GM23338 (cell line): Measurements from ENCODE around the gene HPS6. TPM values are rescaled to one million over a fixed set of nuclear protein-coding genes. Genes with fewer than 3 reads are reported as not detected.

Source experiments
- ATAC-seq: fragments of 200-7000 bp; cut with Tn5 transposase; 3 replicates; pipeline ENCODE4 v1.9.1; 2020
- DNase-seq: peaks from one replicate; pipeline ENCODE4 v3.0.0-alpha.2; 2015; ENCODE audit warnings: low spot score
- H2AFZ ChIP-seq: fragments of 200-600 bp; sonication (generic); 2 replicates; pipeline ENCODE4 v1.8.0; 2016; ENCODE audit warnings: antibody characterized with exemption, mild to moderate bottlenecking, moderate library complexity
- H3F3A ChIP-seq: fragments of 200-600 bp; sonication (generic); replicated peaks from 2 replicates; pipeline ENCODE4 v1.8.0; 2017; ENCODE audit warnings: antibody characterized with exemption, mixed run types, low read depth
- H3K27ac ChIP-seq: fragments of 200-600 bp; sonication (generic); 2 replicates; pipeline ENCODE4 v1.6.1; 2016; ENCODE audit warnings: low read depth
- H3K27me3 ChIP-seq: fragments of 200-600 bp; sonication (generic); 2 replicates; pipeline ENCODE4 v1.8.0; 2016; ENCODE audit warnings: mild to moderate bottlenecking, mixed run types, moderate library complexity; ENCODE audit not compliant: insufficient read depth
- H3K36me3 ChIP-seq: fragments of 200-600 bp; sonication (generic); 2 replicates; pipeline ENCODE4 v1.8.0; 2016; ENCODE audit warnings: mild to moderate bottlenecking; ENCODE audit not compliant: insufficient read depth
- H3K4me1 ChIP-seq: fragments of 200-600 bp; sonication (generic); 2 replicates; pipeline ENCODE4 v1.8.0; 2016; ENCODE audit warnings: mild to moderate bottlenecking, moderate library complexity; ENCODE audit not compliant: insufficient read depth
- H3K4me2 ChIP-seq: fragments of 200-600 bp; sonication (generic); 2 replicates; pipeline ENCODE4 v1.7.1; 2017; ENCODE audit warnings: mixed run types
- H3K4me3 ChIP-seq: fragments of 200-600 bp; sonication (generic); 2 replicates; pipeline ENCODE4 v1.6.1; 2016; ENCODE audit warnings: mixed run types
- H3K79me2 ChIP-seq: fragments of 200-600 bp; sonication (generic); replicated peaks from 2 replicates; pipeline ENCODE4 v1.8.0; 2017; ENCODE audit warnings: mild to moderate bottlenecking; ENCODE audit not compliant: insufficient read depth
- H3K9me2 ChIP-seq: fragments of 200-600 bp; sonication (generic); 2 replicates; pipeline ENCODE4 v1.8.0; 2017; ENCODE audit not compliant: insufficient read depth
- H4K20me1 ChIP-seq: fragments of 200-600 bp; sonication (generic); replicated peaks from 2 replicates; pipeline ENCODE4 v1.8.0; 2017; ENCODE audit warnings: mild to moderate bottlenecking; ENCODE audit not compliant: insufficient read depth
- H3K27ac Mint-ChIP-seq: 2 replicates; pipeline ENCODE4 v1.8.0; 2020; ENCODE audit warnings: inconsistent platforms, mild to moderate bottlenecking, moderate library complexity, mixed read lengths
- H3K27me3 Mint-ChIP-seq: 3 replicates; pipeline ENCODE4 v1.8.0; 2022; ENCODE audit warnings: low read depth, mild to moderate bottlenecking, moderate library complexity, mixed read lengths, inconsistent platforms; ENCODE audit not compliant: insufficient read depth, poor library complexity
- H3K36me3 Mint-ChIP-seq: 3 replicates; pipeline ENCODE4 v1.8.0; 2021; ENCODE audit warnings: low read depth, mild to moderate bottlenecking, inconsistent platforms, moderate library complexity, mixed read lengths
- H3K4me1 Mint-ChIP-seq: 3 replicates; pipeline ENCODE4 v1.8.0; 2020; ENCODE audit warnings: mild to moderate bottlenecking, inconsistent platforms, mixed read lengths
- H3K4me3 Mint-ChIP-seq: 3 replicates; pipeline ENCODE4 v1.8.0; 2021; ENCODE audit warnings: moderate library complexity, mild to moderate bottlenecking, inconsistent platforms, mixed read lengths
- H3K9me3 Mint-ChIP-seq: 3 replicates; pipeline ENCODE4 v1.8.0; 2020; ENCODE audit warnings: moderate library complexity, mild to moderate bottlenecking, inconsistent platforms, mixed read lengths
- CREB1 ChIP-seq: fragments of 250-450 bp; sonication (Bioruptor Pico); IDR thresholded peaks from 2 replicates; pipeline ENCODE4 v1.5.0; 2020; ENCODE audit warnings: low read depth, mild to moderate bottlenecking, moderate library complexity
- CTCF ChIP-seq, 2 experiments: fragments of 200-600 bp in 1 of 2; sonication (generic) in 1 of 2; conservative IDR thresholded peaks; 2 replicates each; pipeline versions ENCODE4 v1.5.1 to v1.6.1; 2016 to 2017; ENCODE audit warnings: antibody characterized with exemption in 2 of 2, low read depth in 2 of 2, mild to moderate bottlenecking in 2 of 2, moderate library complexity in 1 of 2
- EZH2 ChIP-seq: fragments of 200-600 bp; sonication (generic); IDR thresholded peaks from one replicate; pipeline ENCODE4 v1.8.0; 2017; ENCODE audit warnings: antibody characterized with exemption, mild to moderate bottlenecking, low read depth; ENCODE audit not compliant: unreplicated experiment
- EZH2phosphoT487 ChIP-seq: fragments of 200-600 bp; sonication (generic); IDR thresholded peaks from one replicate; pipeline ENCODE4 v1.8.1; 2018; ENCODE audit warnings: antibody characterized with exemption; ENCODE audit not compliant: unreplicated experiment
- NANOG ChIP-seq: IDR thresholded peaks from 2 replicates; pipeline ENCODE4 v1.6.1; 2016; ENCODE audit warnings: antibody characterized with exemption, borderline replicate concordance
- REST ChIP-seq: IDR thresholded peaks from one replicate; pipeline ENCODE4 v1.6.1; 2018; ENCODE audit warnings: antibody characterized with exemption; ENCODE audit not compliant: unreplicated experiment
- ZNF114 ChIP-seq: fragments of 250-450 bp; sonication (Bioruptor Pico); IDR thresholded peaks from 2 replicates; pipeline ENCODE4 v1.5.0; 2020; ENCODE audit warnings: mild to moderate bottlenecking, moderate library complexity
- ZNF331 ChIP-seq: fragments of 250-450 bp; sonication (Bioruptor Pico); IDR thresholded peaks from 2 replicates; pipeline ENCODE4 v1.5.0; 2020; ENCODE audit warnings: low read depth, mild to moderate bottlenecking, moderate library complexity
- ZNF462 ChIP-seq: fragments of 250-450 bp; sonication (Bioruptor Pico); IDR thresholded peaks from 2 replicates; pipeline ENCODE4 v1.5.0; 2020; ENCODE audit warnings: mild to moderate bottlenecking, moderate library complexity
- polyA plus RNA-seq: library from polyadenylated mRNA; unstranded; fragments of >200 nt; fragmentation: Nextera tagmentation; extraction: Ambion mirVana; gene quantifications from 2 replicates; pipeline ENCODE4 v1.2.1, GENCODE V29; 2016
- total RNA-seq: library from RNA; depleted of rRNA; stranded (reverse); fragments of >200 nt; shearing (Covaris generic); gene quantifications from 2 replicates; pipeline ENCODE4 v1.2.3, GENCODE V29; 2014
- TF ChIP-seq, protein P1 (sequence below): IDR thresholded peaks from 2 replicates; pipeline ENCODE4 v1.6.1; 2016; ENCODE audit warnings: antibody characterized with exemption

HPS6 gene
- total and polyA plus RNA-seq, 2 experiments from 2014 or later, result 4.2 to 28.7 TPM

DNA sequence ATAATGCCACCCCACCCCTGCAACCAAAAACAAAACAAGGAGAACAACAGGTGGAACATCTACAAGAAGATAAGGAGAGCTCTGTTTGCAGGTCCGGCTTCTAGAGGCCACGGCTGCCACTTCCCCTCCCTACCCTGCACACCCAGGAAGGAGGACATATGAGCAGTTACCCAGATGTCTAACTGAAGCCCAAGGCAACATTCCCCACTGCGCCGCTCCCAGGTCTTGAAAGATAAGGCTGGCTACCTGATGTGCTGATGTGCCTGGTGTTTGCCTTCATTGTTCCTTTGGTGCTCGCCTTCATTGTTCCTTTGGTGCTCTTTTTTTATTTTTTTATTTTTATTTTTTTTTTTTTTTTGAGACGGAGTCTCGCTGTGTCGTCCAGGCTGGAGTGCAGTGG is 21.0 kb downstream of the HPS6 start:
- no peak overlapping the region for H3K4me2 ChIP-seq
- no peaks in the 10 kb centered on the region for H3K36me3 ChIP-seq
- TF ChIP-seq ZNF462, result no peak
- no peak for TF ChIP-seq REST
- TF ChIP-seq, protein P1, sequence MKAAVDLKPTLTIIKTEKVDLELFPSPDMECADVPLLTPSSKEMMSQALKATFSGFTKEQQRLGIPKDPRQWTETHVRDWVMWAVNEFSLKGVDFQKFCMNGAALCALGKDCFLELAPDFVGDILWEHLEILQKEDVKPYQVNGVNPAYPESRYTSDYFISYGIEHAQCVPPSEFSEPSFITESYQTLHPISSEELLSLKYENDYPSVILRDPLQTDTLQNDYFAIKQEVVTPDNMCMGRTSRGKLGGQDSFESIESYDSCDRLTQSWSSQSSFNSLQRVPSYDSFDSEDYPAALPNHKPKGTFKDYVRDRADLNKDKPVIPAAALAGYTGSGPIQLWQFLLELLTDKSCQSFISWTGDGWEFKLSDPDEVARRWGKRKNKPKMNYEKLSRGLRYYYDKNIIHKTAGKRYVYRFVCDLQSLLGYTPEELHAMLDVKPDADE, result no peak
- no peak for TF ChIP-seq ZNF331 (CRISPR knock-in tag)
- TF ChIP-seq CREB1 (CRISPR knock-in tag), result no peak
- TF ChIP-seq EZH2, result no peak
- TF ChIP-seq EZH2phosphoT487, result no peak
- TF ChIP-seq NANOG, result no peak
- TF ChIP-seq ZNF114 (CRISPR knock-in tag), result no peak
- TF ChIP-seq CTCF (conservative IDR thresholded peaks at IDR 0.05; ENCODE audit: low read depth in 2 of 2), result no peak
- H3K27me3 ChIP-seq, result no peaks in the 10 kb centered on the region
- no peaks in the 10 kb centered on the region for H3K9me3 Mint-ChIP-seq
- peaks cover 3% of the 10 kb centered on the region for H3K27me3 Mint-ChIP-seq
- H3K4me1 ChIP-seq, result no peaks in the 10 kb centered on the region
- ATAC-seq, result no peak
- no peaks in the 10 kb centered on the region for H3F3A ChIP-seq
- H3K4me3 Mint-ChIP-seq, result no peak overlapping the region
- no peaks in the 10 kb centered on the region for H3K79me2 ChIP-seq
- no peak overlapping the region for H3K4me3 ChIP-seq
- H3K36me3 Mint-ChIP-seq, result no peaks in the 10 kb centered on the region
- no peaks in the 10 kb centered on the region for H3K4me1 Mint-ChIP-seq
- no peak overlapping the region for H2AFZ ChIP-seq
- no peak overlapping the region for H3K27ac Mint-ChIP-seq
- H3K9me2 ChIP-seq, result no peaks in the 10 kb centered on the region
- H3K27ac ChIP-seq, result no peak overlapping the region
- no peaks in the 10 kb centered on the region for H4K20me1 ChIP-seq
- DNase-seq, result no peak
